H1 (cell line): ENCODE measurements around the gene WDR5. TPM values are rescaled to one million over a fixed set of nuclear protein-coding genes. Genes with fewer than 3 reads are reported as not detected.

Experiments
- CTCF ChIA-PET: fragments of 300-600 bp; sonication (Branson Sonifier 250); formaldehyde crosslinking; loops from one replicate; lab custom pipeline; 2021; ENCODE audit not compliant: partially characterized antibody; lab: Charles Lee
- POLR2A ChIA-PET: fragments of 300-600 bp; sonication (Branson Sonifier 250); formaldehyde crosslinking; loops from one replicate; lab custom pipeline; 2021; ENCODE audit warnings: inconsistent platforms; ENCODE audit not compliant: partially characterized antibody; lab: Charles Lee
- DNase-seq, 2 experiments: peaks; one replicate each; pipeline versions ENCODE4 v3.0.0 to v3.0.0-alpha.2; 2010 to 2022; ENCODE audit warnings: low spot score in 2 of 2, low read depth in 1 of 2, mixed read lengths in 1 of 2
- FAIRE-seq: peaks from 2 replicates; lab custom pipeline; 2011; peaks lifted over from hg19 to GRCh38; lab: Jason Lieb, UNC
- H2AFZ ChIP-seq: 2 replicates; pipeline ENCODE4 v1.8.1; 2012; ENCODE audit warnings: low read length, inconsistent platforms
- H2AK5ac ChIP-seq: 2 replicates; pipeline ENCODE4 v1.6.1; 2013; ENCODE audit warnings: low read depth, low read length
- H2BK120ac ChIP-seq: replicated peaks from 2 replicates; pipeline ENCODE3; 2013; ENCODE audit warnings: low read depth, low read length, inconsistent platforms
- H2BK12ac ChIP-seq: 2 replicates; pipeline ENCODE4 v1.6.1; 2013; ENCODE audit warnings: low read depth, low read length
- H2BK15ac ChIP-seq: 2 replicates; pipeline ENCODE4 v1.6.1; 2013; ENCODE audit warnings: low read length
- H2BK20ac ChIP-seq: 2 replicates; pipeline ENCODE4 v1.6.1; 2013; ENCODE audit warnings: low read length
- H2BK5ac ChIP-seq: 2 replicates; pipeline ENCODE4 v1.6.1; 2013; ENCODE audit warnings: low read depth, low read length
- H3K14ac ChIP-seq: 2 replicates; pipeline ENCODE4 v1.6.1; 2013; ENCODE audit warnings: inconsistent platforms; ENCODE audit not compliant: insufficient read length
- H3K18ac ChIP-seq: 2 replicates; pipeline ENCODE4 v1.6.1; 2013; ENCODE audit warnings: low read length; ENCODE audit errors: extremely low read depth
- H3K23ac ChIP-seq: 2 replicates; pipeline ENCODE4 v1.6.1; 2013; ENCODE audit warnings: inconsistent platforms; ENCODE audit not compliant: insufficient read length
- H3K23me2 ChIP-seq: 2 replicates; pipeline ENCODE4 v1.6.1; 2013; ENCODE audit warnings: low read depth, low read length
- H3K27ac ChIP-seq: 2 replicates; pipeline ENCODE4 v1.6.1; 2011; ENCODE audit warnings: low read depth, low read length, inconsistent platforms
- H3K27me3 ChIP-seq, 4 experiments: replicated peaks in 1 of 4; 1 replicate in 1 of 4; 2 replicates in 3 of 4; pipeline versions ENCODE4 v1.6.1 to v1.8.1; 2011 to 2013; ENCODE audit warnings: low read length in 3 of 4, mild to moderate bottlenecking in 3 of 4, inconsistent platforms in 2 of 4, mixed read lengths in 2 of 4, moderate library complexity in 1 of 4; ENCODE audit not compliant: control insufficient read depth in 3 of 4, insufficient read depth in 3 of 4; ENCODE audit errors: extremely low read depth in 1 of 4
- H3K36me3 ChIP-seq, 4 experiments: 2 replicates each; pipeline versions ENCODE4 v1.6.1 to v1.8.1; 2011 to 2013; ENCODE audit warnings: mild to moderate bottlenecking in 4 of 4, low read length in 3 of 4, moderate library complexity in 2 of 4, control low read depth in 1 of 4, inconsistent platforms in 1 of 4; ENCODE audit not compliant: insufficient read depth in 4 of 4, control insufficient read depth in 2 of 4
- H3K4ac ChIP-seq: replicated peaks from 2 replicates; pipeline ENCODE3; 2013; ENCODE audit warnings: low read length, low read depth, mixed read lengths, inconsistent platforms; ENCODE audit not compliant: insufficient read length
- H3K4me1 ChIP-seq, 4 experiments: replicated peaks in 1 of 4; 1 replicate in 1 of 4; 2 replicates in 3 of 4; pipeline versions ENCODE4 v1.6.1 to v1.8.1; 2011 to 2013; ENCODE audit warnings: low read length in 3 of 4, inconsistent platforms in 2 of 4, mixed read lengths in 1 of 4; ENCODE audit not compliant: insufficient read depth in 4 of 4, control insufficient read depth in 3 of 4
- H3K4me2 ChIP-seq, 2 experiments: 2 replicates each; pipeline versions ENCODE4 v1.6.1 to v1.8.1; 2011 to 2013; ENCODE audit warnings: low read depth in 2 of 2, low read length in 2 of 2, control low read depth in 1 of 2, inconsistent platforms in 1 of 2, mild to moderate bottlenecking in 1 of 2; ENCODE audit not compliant: insufficient read depth in 1 of 2
- H3K4me3 ChIP-seq, 4 experiments: fragments of 200-600, 300-600 bp in 1 of 4; sonication (generic), shearing (Covaris generic), sonication (Bioruptor Twin) in 1 of 4; 2 replicates each; pipeline versions ENCODE4 v1.5.1 to v1.8.1; 2011 to 2016; ENCODE audit warnings: low read length in 4 of 4, low read depth in 3 of 4, control low read depth in 2 of 4, inconsistent platforms in 2 of 4, mild to moderate bottlenecking in 2 of 4, mixed read lengths in 1 of 4, moderate library complexity in 1 of 4; ENCODE audit not compliant: insufficient read depth in 2 of 4; ENCODE audit errors: extremely low read depth in 1 of 4
- H3K56ac ChIP-seq: replicated peaks from 2 replicates; pipeline ENCODE3; 2013; ENCODE audit warnings: low read depth, mild to moderate bottlenecking, mixed read lengths, low read length, inconsistent platforms; ENCODE audit not compliant: insufficient read length
- H3K79me1 ChIP-seq: 2 replicates; pipeline ENCODE4 v1.6.1; 2013; ENCODE audit warnings: low read depth, low read length, control low read depth
- H3K79me2 ChIP-seq, 2 experiments: 2 replicates each; pipeline versions ENCODE4 v1.6.1 to v1.8.1; 2012 to 2013; ENCODE audit warnings: low read length in 2 of 2, mild to moderate bottlenecking in 2 of 2, inconsistent platforms in 1 of 2; ENCODE audit not compliant: insufficient read depth in 2 of 2, control insufficient read depth in 1 of 2
- H3K9ac ChIP-seq, 4 experiments: replicated peaks in 1 of 4; 1 replicate in 1 of 4; 2 replicates in 3 of 4; pipeline versions ENCODE4 v1.6.1 to v1.8.1; 2011 to 2013; ENCODE audit warnings: low read depth in 3 of 4, low read length in 3 of 4, control low read depth in 2 of 4, mild to moderate bottlenecking in 2 of 4, moderate library complexity in 2 of 4, inconsistent platforms in 1 of 4; ENCODE audit errors: extremely low read depth in 1 of 4
- H3K9me3 ChIP-seq, 2 experiments: 2 replicates each; pipeline versions ENCODE4 v1.6.1 to v1.8.1; 2012 to 2013; ENCODE audit warnings: mild to moderate bottlenecking in 2 of 2, moderate library complexity in 2 of 2, control low read depth in 1 of 2, inconsistent platforms in 1 of 2, low read depth in 1 of 2, low read length in 1 of 2, mixed read lengths in 1 of 2; ENCODE audit not compliant: insufficient read depth in 2 of 2
- H4K20me1 ChIP-seq, 2 experiments: replicated peaks in 1 of 2; 2 replicates each; pipeline versions ENCODE3 to v1.8.1; 2011 to 2013; ENCODE audit warnings: inconsistent platforms in 2 of 2, low read length in 2 of 2, mild to moderate bottlenecking in 1 of 2; ENCODE audit not compliant: insufficient read depth in 2 of 2, control insufficient read depth in 1 of 2
- H4K5ac ChIP-seq: 2 replicates; pipeline ENCODE4 v1.6.1; 2013; ENCODE audit warnings: low read length, low read depth, mixed read lengths, inconsistent platforms; ENCODE audit not compliant: insufficient read length
- H4K8ac ChIP-seq: 2 replicates; pipeline ENCODE4 v1.8.0; 2013; ENCODE audit warnings: mild to moderate bottlenecking, moderate library complexity, low read length, inconsistent platforms; ENCODE audit not compliant: insufficient read depth; ENCODE audit errors: extremely low read depth
- H4K91ac ChIP-seq: replicated peaks from 2 replicates; pipeline ENCODE3; 2013; ENCODE audit warnings: low read length, mixed read lengths, inconsistent platforms; ENCODE audit not compliant: insufficient read length
- ASH2L ChIP-seq: fragments of 200-600, 300-600 bp; sonication (generic); IDR thresholded peaks from one replicate; pipeline ENCODE4 v1.7.1; 2017; ENCODE audit warnings: low read length
- CEBPB ChIP-seq: IDR thresholded peaks from 2 replicates; pipeline ENCODE4 v1.6.1; 2012; ENCODE audit warnings: low read depth, low read length
- CREB1 ChIP-seq: IDR thresholded peaks from 2 replicates; pipeline ENCODE4 v1.6.1; 2012; ENCODE audit warnings: inconsistent platforms
- CTBP2 ChIP-seq: IDR thresholded peaks from 2 replicates; pipeline ENCODE4 v1.7.0; 2011; ENCODE audit warnings: borderline replicate concordance, mild to moderate bottlenecking, moderate library complexity, mixed read lengths, low read length; ENCODE audit not compliant: insufficient read depth, insufficient read length
- GABPA ChIP-seq: IDR thresholded peaks from 2 replicates; pipeline ENCODE4 v1.6.1; 2011; ENCODE audit warnings: mild to moderate bottlenecking, low read length, moderate library complexity, borderline replicate concordance; ENCODE audit not compliant: insufficient read depth
- SIX5 ChIP-seq: IDR thresholded peaks from 2 replicates; pipeline ENCODE4 v1.6.1; 2011; ENCODE audit warnings: mild to moderate bottlenecking, low read depth, low read length
- SP1 ChIP-seq: IDR thresholded peaks from 2 replicates; pipeline ENCODE4 v1.6.1; 2011; ENCODE audit warnings: low read depth, low read length
- SP2 ChIP-seq: IDR thresholded peaks from 2 replicates; pipeline ENCODE4 v1.6.1; 2012; ENCODE audit warnings: mild to moderate bottlenecking, low read length, inconsistent platforms
- WGBS, 2 experiments: shearing (Covaris generic) in 1 of 2; methylation state at CpG; one replicate each; pipeline versions ENCODE4 v1.1.6 to v1.1.7; 2013 to 2015; ENCODE audit warnings: low lambda C conversion rate in 2 of 2, mixed read lengths in 2 of 2, inconsistent platforms in 1 of 2, low coverage in 1 of 2, missing lambda C conversion rate in 1 of 2; ENCODE audit not compliant: insufficient replicate concordance in 2 of 2, insufficient coverage in 1 of 2, insufficient read length in 1 of 2; ENCODE audit errors: extremely low coverage in 1 of 2, missing lambda C conversion rate in 1 of 2; 5-methylcytosine and 5-hydroxymethylcytosine counted together
- polyA plus RNA-seq, 7 experiments: library from polyadenylated mRNA; depleted of rRNA in 3 of 7; stranded (reverse) in 5 of 7; unstranded in 2 of 7; fragments of >200 nt in 5 of 7; fragments of 200-250 nt in 2 of 7; gene quantifications; 1 replicate in 5 of 7; 2 replicates in 1 of 7; 4 replicates in 1 of 7; pipeline versions ENCODE4 v1.2.1 to v1.2.3, GENCODE V29; 2011 to 2013; ENCODE audit warnings: missing spikeins in 2 of 7, mixed read lengths in 2 of 7
- total RNA-seq: library from RNA; stranded (reverse); fragmentation: NEBNext Ultra II Directional; extraction: Animal tissue kit (Norgen Biotek cat#: 25700); gene quantifications from 2 replicates; pipeline ENCODE4 v1.2.1, GENCODE V29; 2021
- TF ChIP-seq, protein P1 (sequence below): IDR thresholded peaks from 2 replicates; pipeline ENCODE4 v1.6.1; 2011; ENCODE audit warnings: low read depth, mild to moderate bottlenecking, low read length; ENCODE audit not compliant: insufficient read depth
- TF ChIP-seq, protein P2 (sequence below), 3 experiments: IDR thresholded peaks; 1 replicate in 2 of 3; 2 replicates in 1 of 3; pipeline versions ENCODE4 v1.5.1 to v1.6.1; 2011; ENCODE audit warnings: low read length in 3 of 3, mild to moderate bottlenecking in 3 of 3, inconsistent platforms in 2 of 3, low read depth in 1 of 3, moderate library complexity in 1 of 3; ENCODE audit not compliant: insufficient read depth in 1 of 3; ENCODE audit errors: control extremely low read depth in 1 of 3
- TF ChIP-seq, protein P3 (sequence below): IDR thresholded peaks from 2 replicates; pipeline ENCODE4 v1.6.1; 2011; ENCODE audit warnings: low read length, improper control_type of control experiment

Gene WDR5
- total and polyA plus RNA-seq, 2 of the 8 experiments (the other 6 are each of a cell fraction or from before 2014, with no cell fraction given): 38.4 to 68.1 TPM

DNA sequence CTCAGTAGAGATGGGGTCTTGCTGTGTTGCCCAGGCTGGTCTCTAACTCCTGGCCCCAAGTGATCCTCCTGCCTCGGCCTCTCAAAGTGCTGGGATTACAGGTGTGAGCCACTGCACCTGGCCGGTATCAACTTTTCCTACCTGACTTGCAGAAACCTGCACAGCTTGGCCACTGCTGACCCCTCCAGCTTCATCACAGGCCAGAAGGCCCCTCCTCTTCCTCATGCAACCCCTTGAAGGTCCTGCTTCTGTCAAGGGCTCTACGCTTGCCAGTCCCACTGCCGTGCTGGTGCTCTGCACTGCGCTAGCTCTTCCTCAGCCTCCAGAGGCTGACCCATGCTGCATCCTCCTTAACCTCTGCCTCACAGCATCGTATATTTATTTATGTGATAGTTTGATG, 61.0 kb downstream of the WDR5 start:
- TF ChIP-seq, protein P1, sequence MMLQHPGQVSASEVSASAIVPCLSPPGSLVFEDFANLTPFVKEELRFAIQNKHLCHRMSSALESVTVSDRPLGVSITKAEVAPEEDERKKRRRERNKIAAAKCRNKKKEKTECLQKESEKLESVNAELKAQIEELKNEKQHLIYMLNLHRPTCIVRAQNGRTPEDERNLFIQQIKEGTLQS: no peak
- TF ChIP-seq CEBPB: no peak
- TF ChIP-seq SP2: no peak
- TF ChIP-seq, protein P2, sequence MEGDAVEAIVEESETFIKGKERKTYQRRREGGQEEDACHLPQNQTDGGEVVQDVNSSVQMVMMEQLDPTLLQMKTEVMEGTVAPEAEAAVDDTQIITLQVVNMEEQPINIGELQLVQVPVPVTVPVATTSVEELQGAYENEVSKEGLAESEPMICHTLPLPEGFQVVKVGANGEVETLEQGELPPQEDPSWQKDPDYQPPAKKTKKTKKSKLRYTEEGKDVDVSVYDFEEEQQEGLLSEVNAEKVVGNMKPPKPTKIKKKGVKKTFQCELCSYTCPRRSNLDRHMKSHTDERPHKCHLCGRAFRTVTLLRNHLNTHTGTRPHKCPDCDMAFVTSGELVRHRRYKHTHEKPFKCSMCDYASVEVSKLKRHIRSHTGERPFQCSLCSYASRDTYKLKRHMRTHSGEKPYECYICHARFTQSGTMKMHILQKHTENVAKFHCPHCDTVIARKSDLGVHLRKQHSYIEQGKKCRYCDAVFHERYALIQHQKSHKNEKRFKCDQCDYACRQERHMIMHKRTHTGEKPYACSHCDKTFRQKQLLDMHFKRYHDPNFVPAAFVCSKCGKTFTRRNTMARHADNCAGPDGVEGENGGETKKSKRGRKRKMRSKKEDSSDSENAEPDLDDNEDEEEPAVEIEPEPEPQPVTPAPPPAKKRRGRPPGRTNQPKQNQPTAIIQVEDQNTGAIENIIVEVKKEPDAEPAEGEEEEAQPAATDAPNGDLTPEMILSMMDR (IDR thresholded peaks at IDR 0.05; ENCODE audit: control extremely low read depth in 1 of 3, insufficient read depth in 1 of 3, low read depth in 1 of 3, low read length in 3 of 3): no peak
- TF ChIP-seq GABPA: no peak
- no peak for TF ChIP-seq SIX5
- no peak for TF ChIP-seq CREB1
- TF ChIP-seq, protein P3, sequence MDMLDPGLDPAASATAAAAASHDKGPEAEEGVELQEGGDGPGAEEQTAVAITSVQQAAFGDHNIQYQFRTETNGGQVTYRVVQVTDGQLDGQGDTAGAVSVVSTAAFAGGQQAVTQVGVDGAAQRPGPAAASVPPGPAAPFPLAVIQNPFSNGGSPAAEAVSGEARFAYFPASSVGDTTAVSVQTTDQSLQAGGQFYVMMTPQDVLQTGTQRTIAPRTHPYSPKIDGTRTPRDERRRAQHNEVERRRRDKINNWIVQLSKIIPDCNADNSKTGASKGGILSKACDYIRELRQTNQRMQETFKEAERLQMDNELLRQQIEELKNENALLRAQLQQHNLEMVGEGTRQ: no peak
- TF ChIP-seq ASH2L: no peak
- TF ChIP-seq SP1: no peak
- no peak for TF ChIP-seq CTBP2
- Histone ChIP-seq H3K27ac (no peak overlapping the region), H3K18ac (no peak overlapping the region), H3K9me3 (no peaks in the 10 kb centered on the region), H2BK12ac (no peak overlapping the region), H3K9ac (no peak overlapping the region), H4K20me1 (no peaks in the 10 kb centered on the region), H4K91ac (no peak overlapping the region), H3K27me3 (no peaks in the 10 kb centered on the region), H2AFZ (no peak overlapping the region), H2BK15ac (no peak overlapping the region), H3K14ac (no peak overlapping the region), H3K23ac (no peak overlapping the region), H3K23me2 (no peaks in the 10 kb centered on the region), H3K36me3 (no peaks in the 10 kb centered on the region), H3K4ac (no peak overlapping the region), H2AK5ac (no peak overlapping the region), H3K4me3 (no peak overlapping the region), H3K79me2 (no peaks in the 10 kb centered on the region), H4K5ac (no peak overlapping the region), H4K8ac (no peak overlapping the region), H3K56ac (no peak overlapping the region), H2BK5ac (no peak overlapping the region), H2BK20ac (no peak overlapping the region), H3K4me2 (no peak overlapping the region), H2BK120ac (no peak overlapping the region), H3K79me1 (no peaks in the 10 kb centered on the region), H3K4me1 (no peaks in the 10 kb centered on the region)
- 97% methylated on average over 6 of the region's 6 CpGs; no CpG with 5 or more reads in 1 of the 2 experiments for WGBS, 2 experiments
- CTCF ChIA-PET: interaction anchor here (0.7 to 4.1 kb wide), 8 partner anchors 8 to 546 kb away, joined by 3 to 13 read pairs (median 4); no protein-coding TSS in a partner anchor
- FAIRE-seq (no peak), DNase-seq (no peak)
- POLR2A ChIA-PET: interaction anchor here (0.6 kb wide), 1 partner anchor 32 kb away, joined by 3 read pairs; no protein-coding TSS in a partner anchor
